GM21619 (cell line): ENCODE data around the gene NCAPG.

Source experiments
- ATAC-seq: cut with Tn5 transposase; IDR thresholded peaks from one replicate; pipeline ENCODE4 v1.9.1; 2021; ENCODE audit not compliant: unreplicated experiment

The NCAPG gene

DNA sequence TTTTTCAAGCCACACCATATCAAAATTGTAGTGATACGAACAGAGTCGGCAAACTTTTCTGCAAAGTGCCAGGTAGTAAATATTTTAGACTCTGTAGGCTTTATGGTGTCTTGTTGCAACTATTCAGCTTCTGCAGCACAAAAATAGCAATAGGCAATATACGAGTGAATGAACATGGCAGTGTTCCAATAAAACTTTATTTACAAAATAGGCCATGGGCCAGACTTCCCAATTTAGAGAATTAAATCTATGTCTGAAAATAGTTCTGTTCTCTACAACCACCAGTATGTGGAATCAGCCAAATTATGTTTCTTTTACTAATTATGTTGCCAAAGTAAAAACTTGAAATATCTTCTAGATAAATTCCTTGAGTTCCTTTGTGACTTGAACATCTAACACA is 56.5 kb downstream of the NCAPG start:
- ATAC-seq: no peak

DNA sequence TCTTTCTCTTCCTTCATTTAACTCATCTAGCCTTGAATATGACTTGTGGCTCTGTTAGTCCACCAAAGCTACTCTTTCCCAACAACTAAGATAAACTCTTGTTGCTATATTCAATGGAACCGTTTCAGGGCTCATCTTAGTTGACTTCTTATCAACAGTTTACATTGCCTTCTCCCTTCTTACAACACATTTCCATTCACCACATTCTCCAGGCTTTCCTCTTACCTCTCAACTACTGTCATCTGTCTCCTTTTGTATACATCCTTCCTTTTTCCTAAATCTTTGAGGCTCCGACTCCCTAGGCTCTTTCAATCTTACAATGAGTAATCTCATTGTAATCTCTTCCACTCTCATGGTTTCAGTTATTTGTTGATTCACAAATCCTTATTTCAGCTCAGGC is 58.5 kb downstream of the NCAPG start:
- no peak for ATAC-seq

DNA sequence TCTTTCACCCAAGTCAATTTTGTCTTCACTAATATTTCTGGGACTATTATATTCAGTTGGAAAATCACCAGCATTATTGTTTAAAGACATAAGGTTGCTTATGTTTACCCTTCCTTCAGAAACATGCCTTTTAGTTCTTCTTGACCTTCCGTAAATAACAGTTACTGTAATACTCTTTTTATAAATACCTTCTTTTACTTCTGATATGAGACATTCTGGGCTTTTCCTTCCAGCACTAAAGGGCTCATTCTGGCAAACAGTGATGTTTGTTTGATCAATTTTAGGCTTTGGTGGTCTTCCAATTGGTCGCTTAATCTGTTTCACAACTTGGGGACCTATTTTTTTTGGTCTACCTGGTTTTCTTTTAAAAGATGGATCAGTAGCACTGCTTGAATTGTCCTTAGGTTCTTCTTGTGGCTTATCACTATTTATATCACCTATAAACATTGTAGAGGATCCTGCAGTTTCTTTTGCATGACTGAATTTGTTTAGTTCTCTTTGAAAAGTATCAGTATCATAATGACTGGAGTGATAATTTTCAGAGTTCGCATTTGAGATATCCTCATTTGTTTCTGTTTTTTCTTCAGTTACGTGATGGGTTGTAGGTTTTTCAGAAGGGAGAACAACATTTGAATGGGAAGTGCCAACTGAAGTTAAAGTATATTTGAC is 64.8 kb downstream of the NCAPG start:
- peak; percentile 98 for ATAC-seq

DNA sequence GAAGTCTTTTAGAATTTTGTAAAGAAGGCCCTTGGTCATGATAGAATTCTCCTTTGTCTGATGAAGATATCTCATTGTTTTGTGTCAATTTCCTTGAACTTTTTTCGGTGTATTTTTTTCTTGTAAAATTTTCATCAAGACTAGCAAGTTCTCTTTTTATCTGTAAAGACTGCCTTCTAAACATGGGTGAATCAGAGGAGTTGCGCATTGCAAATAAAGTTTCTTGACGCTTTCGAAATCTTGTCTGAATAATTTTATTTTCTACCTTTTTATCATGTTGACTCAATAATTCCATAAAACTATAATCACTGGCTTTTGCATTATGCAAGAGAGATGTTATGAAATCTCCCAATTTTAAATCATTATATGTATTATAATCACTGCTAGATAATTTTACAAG is 66.2 kb downstream of the NCAPG start:
- no peak for ATAC-seq

DNA sequence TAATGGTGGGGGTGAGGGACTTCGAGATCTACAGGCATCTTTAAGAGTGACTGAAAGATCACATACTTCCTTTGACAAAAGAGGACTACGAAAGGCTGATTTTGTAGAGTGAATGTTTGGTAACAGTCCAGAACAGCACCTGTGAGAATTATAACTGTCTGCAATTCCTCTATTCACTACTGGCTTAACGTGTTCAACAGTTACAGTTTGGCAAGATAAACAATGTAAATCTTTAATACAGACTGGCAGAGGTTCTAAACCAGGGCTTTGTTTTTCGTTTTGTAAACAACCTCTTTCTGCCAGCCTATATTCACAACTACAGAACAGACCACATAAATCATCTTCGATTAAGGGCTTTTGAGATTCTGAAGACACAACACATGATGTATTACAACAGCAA is 66.9 kb downstream of the NCAPG start:
- ATAC-seq: no peak

DNA sequence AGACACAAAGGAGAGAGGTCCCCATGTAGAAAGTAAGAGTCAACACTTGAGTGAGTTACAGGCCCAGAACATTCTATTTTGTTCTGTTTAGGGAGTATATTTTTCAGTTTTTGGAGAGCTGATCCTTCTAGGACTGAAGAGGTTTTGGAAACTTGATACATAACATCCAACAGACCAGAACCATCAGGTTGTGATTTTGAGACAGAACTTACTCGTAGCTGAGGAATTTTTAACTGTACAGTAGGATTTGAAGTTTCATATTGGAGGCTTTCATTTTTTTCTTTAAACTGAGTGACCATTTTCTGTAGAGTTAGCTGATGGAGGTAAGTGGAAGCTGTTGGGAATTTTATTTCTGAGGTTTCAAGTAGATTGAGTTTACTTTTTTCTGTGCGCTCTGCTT is 73.3 kb downstream of the NCAPG start:
- no peak for ATAC-seq

DNA sequence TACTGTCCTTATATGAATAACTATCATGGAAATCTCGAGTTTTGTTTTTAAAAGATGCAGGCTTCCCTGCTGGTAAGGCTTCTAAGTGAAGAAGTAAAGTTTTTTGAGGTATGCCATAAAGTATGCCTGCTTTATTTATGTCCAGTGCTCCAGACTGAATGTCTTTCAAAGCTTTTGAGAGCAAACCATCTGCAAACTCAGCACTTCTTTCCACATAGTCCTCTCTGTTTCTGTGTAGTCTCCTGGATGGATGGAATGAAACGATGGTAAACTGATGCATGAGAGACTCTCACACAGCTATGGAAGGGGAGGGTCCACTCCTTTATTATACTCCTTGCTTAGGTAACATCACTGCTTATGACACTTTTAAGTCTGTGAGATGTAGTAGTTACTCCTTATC is 73.7 kb downstream of the NCAPG start:
- no peak for ATAC-seq

DNA sequence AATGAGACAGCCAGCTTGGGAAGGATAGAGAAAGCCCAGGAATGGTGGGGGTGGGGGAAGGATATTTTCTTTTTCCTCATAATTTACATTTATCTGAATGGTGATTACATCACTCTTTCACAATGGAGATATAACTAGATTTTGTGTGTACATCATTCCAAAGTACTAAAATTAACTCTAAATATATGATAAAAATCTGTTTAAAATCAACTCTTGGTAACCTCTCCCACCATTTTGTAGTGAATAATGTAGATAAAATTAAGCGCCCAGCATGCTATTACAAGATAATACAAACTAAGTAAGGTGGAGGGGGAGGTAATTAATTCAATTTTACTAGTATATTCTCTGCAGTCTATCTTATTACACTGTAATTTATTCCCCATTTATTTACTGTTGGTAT is 78.9 kb downstream of the NCAPG start:
- ATAC-seq: no peak

DNA sequence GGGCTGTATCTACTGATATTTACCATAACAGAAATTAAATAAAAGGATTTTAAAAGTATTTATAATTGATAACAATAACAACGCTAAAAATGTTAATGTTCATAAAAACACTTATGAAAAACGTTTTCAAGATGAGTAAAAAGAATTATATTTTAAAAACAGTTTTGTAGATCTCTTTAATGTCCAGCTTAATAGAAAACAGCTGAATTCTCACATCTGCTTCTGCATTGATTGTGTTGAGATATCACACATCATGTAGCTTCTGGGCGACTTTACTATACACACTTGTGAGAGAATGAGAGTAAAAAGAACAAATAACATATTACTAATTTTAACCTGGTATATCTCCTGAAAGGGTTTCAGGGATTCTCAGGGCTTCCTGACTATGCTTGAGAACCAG is 83.6 kb downstream of the NCAPG start:
- no peak for ATAC-seq
